ENCODE data around the gene NQO2.
"Not testable (repeated sequence)": the region's sequence is repeated elsewhere in the genome, so short reads cannot be mapped to it uniquely, and the experiment has no call there.

The NQO2 gene

DNA sequence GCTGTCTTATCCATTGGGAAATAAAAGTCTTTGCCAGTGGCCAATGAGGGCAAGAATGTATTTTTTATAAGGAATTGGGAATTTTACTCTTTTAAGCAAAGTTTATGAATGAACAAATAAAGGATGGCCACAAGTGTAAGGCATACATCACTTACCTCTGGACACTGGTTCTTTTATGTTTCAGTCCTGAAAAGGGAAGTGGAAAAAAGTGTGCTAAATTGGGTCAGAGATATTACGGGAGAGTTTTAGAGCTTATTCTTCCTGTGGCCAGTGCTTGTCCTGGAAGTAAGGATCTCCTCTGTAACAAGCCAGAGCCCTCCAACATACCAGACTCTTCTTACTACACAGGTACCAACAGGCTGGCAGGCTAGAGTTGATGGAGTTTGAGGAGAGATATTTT, 46.1 kb downstream of the NQO2 start:
- ATAC-seq, result no peak

DNA sequence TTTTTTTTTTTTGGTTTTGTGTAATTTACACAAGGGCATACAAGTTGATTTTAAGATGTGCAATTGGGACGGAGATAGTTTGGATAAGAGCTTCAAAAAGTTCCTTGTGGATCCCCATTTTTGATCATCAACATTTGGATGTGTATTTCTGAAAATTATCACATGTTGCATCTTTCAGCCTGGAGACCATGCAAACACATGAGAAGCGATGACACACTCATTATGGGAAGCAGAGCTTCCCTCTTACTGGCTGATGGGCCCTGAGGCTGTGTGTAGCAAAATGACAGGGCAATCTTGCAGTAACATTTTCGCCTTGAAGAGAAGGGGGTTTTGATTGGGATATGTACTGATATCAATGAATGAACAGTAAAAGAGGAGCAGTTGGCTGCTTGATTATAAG, 46.6 kb downstream of the NQO2 start:
- no peak for ATAC-seq

DNA sequence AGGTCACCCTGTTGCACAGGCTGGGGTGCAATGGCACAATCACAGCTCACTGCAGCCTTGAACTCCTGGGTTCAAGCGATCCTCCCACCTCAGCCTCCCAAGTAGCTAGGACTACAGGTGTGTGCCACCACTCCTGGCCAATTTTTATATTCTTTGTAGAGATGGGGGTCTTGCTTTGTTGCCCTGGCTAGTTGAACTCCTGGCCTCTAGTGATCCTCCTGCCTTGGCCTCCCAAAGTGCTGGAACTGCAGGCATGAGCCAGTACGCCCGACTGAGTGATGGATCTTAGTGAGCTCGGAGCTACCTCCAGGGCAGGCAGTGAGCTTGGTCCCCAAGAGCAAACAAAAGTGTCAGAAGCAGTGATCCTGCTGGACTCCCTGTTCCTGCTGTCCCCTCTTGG, 48.3 kb downstream of the NQO2 start:
- not testable (repeated sequence) for ATAC-seq

DNA sequence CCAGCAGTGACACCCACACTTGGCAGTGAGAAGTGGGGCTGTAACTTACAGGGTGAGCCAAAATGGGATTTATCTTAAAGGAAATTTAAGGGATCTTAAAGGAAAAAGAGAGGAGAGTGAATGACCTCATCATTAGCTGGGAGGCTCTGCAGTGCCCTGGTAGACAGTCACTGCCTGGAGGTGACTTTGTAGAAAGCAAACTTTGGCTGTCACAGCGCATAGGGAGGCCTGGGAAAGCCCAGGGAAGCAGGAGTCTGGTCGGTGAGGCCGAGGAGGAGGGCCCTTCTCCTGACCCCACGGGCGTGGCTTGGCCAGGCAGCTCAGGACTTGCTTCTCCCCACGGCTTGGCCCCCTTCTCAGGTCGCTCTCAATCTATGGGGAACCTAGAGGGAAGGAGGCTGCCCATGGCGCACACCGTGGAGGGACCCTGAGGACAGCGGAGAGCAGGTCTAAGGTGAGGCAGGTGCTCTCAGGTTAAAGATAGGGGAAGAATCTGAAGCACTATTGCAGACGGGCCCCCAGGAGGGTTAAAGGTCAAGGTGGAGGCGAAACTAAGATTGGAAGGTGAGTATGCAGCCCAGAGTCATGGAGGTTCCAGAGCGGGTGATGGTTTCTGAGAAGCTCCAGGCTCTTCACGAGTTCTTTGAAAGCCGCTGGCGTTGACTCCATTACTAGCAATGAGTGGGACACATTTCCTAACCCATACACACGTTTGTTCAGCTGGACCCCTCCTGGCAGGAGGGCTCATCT, 53.0 kb downstream of the NQO2 start:
- no peak for ATAC-seq

DNA sequence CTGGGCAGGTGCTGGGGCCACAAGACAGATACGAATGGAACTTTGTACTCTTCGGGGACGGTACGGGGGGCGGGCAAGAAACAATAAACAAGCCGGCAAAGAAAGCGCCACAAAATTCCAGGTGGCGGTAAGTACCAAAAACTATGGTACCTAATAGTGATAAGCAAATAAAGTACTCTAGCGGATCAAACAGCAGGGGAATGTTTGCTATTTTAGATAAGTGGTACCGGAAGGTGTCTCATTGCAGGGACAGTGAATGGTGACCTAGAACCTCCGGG, 53.5 kb downstream of the NQO2 start:
- ATAC-seq, result no peak

DNA sequence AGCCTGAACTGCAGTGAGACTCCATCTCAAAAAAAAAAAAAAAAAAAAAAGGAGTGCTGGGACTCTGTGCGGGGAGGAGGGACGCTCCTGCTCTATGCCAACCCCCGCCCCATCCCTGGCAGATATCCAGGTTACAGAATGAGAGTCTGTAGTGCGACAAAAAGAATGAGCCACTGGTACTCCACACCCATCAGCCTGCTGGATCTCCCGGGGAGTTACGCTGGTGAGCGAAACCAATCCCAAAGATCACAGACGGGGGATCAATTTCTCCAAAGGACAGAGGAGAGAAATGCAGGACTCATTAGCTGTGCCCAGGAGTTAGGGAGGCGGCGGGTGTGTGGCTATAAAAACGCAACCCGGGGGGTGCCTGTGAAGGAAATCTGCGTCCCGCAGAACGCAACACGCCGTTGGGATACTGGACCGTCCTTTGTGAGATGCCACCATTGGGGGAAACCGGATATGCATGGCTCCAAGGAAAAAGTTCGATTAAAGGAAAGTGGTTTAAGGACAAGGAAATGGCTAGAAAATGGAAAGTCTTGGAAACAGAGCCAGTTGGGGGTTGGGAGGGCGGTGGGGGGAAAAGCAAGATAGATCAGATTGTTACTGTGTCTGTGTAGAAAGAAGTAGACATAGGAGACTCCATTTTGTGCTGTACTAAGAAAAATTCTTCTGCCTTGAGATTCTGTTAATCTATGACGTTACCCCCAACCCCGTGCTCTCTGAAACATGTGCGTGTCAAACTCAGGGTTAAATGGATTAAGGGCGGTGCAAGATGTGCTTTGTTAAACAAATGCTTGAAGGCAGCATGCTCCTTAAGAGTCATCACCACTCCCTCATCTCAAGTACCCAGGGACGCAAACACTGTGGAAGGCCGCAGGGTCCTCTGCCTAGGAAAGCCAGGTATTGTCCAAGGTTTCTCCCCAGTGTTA, 54.8 kb downstream of the NQO2 start:
- ATAC-seq, result not testable (repeated sequence)

DNA sequence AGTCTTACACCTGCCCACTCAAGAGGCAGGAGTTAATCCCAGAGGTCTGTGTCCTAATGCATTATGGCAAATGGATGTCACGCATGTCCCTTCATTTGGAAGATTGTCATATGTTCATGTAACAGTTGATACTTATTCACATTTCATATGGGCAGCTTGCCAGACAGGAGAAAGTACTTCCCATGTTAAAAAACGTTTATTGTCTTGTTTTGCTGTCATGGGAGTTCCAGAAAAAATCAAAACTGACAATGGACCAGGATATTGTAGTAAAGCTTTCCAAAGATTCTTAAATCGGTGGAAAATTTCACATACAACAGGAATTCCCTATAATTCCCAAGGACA, 55.4 kb downstream of the NQO2 start:
- ATAC-seq, result not testable (repeated sequence)

DNA sequence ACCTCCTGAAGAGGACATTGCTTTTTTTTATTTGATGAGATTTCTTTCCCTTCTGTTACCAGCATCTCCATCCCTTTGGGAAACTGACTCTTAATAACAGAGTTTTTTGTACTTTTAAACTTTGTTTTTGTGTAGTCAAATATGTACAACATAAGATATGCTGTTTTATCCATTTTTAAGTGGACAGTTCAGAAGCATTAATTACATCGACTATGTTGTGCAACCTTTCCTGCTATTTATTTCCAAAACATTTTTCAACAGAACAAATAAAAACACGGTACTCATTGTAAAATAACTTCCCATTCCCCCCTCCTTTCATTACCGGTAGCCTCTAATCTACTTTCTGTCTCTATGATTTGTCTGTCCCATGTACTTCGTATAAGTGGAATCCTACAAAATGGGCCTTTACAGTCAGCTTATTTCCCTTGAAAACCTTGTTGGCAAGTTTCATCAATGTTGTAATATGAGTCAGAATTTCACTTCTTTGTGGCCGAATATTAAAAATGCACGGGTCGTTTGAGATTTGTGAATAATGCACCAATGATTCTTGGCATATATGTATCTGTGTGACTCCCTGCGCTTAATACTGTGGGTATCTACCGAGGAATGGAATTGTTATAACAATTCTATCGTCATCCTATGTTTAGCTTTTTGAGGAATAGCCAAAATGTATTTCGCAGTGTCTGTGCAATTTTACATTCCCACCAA, 57.5 kb downstream of the NQO2 start:
- no peak for ATAC-seq

DNA sequence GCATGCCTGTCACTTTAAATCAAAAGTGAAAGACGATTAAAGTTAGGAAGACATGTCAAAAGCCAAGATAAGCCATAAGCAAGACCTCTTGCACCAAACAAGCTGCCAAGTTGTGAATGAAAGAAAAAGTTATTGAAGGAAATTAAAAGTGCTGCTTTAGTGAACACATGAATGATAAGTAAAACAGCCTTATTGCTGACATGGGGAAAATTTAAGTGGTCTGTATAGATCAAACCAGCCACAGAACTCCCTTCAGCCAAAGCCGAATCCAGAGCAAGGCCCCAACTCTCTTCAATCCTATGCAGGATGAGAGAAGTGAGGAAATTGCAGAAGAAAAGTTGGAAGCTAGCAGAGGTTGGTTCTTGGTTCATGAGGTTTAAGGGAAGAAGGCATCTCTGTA, 59.3 kb downstream of the NQO2 start:
- no peak for ATAC-seq

DNA sequence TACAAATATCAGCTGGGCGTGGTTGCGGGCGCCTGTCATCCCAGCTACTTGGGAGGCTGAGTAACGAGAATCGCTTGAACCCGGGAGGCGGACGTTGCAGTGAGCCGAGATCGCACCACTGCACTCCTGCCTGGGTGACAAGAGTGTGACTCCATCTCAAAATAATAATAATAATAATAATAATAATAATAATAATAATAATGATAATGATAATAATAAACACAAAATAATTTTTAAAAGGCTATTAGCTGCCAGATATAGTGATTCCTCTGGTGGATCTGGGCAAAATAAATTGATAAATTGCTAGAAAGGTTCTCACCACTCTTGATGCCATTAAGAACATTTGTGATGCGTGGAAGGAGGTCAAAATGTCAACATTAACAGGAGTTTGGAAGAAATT, 60.4 kb downstream of the NQO2 start:
- not testable (repeated sequence) for ATAC-seq

DNA sequence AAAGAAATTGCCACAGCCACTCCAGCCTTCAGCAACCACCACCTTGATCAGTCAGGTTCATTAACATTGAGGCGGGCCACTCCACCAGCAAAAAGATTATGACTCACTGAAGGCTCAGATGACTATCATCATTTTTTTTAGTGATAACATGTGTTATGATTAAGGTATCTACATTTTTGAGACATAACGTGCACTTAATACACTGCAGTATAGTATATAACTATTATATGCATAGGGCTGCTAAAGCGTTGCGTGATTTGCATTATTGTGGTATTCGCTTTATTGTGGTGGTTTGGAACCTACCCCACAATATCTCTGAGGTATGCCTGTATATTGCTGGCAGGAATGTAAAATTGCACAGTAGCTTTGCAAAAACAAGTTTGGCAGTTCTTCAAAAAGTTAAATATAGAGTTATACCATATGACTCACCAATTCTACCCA, 61.8 kb downstream of the NQO2 start:
- ATAC-seq, result peak; percentile 41 to 47

DNA sequence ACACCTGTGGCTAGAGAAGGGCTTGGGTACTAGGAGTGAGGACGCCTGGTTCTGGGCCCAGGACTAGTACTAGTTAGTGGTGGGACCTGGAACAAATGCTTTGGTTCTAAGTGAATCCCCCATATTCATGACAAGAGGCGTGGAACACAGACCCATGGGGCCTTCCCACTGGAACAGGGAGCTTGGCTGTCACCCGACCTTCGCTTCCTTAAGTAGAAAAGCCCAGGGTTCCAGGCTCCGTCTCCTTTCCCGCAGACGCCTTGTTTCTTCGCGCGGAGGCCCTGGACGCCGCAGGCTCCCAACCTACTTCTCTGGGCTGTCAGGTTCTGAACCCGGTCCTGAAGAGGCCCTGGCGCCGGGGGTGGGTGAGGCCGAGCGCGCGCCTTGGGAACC, 63.6 kb downstream of the NQO2 start:
- not testable (repeated sequence) for ATAC-seq

DNA sequence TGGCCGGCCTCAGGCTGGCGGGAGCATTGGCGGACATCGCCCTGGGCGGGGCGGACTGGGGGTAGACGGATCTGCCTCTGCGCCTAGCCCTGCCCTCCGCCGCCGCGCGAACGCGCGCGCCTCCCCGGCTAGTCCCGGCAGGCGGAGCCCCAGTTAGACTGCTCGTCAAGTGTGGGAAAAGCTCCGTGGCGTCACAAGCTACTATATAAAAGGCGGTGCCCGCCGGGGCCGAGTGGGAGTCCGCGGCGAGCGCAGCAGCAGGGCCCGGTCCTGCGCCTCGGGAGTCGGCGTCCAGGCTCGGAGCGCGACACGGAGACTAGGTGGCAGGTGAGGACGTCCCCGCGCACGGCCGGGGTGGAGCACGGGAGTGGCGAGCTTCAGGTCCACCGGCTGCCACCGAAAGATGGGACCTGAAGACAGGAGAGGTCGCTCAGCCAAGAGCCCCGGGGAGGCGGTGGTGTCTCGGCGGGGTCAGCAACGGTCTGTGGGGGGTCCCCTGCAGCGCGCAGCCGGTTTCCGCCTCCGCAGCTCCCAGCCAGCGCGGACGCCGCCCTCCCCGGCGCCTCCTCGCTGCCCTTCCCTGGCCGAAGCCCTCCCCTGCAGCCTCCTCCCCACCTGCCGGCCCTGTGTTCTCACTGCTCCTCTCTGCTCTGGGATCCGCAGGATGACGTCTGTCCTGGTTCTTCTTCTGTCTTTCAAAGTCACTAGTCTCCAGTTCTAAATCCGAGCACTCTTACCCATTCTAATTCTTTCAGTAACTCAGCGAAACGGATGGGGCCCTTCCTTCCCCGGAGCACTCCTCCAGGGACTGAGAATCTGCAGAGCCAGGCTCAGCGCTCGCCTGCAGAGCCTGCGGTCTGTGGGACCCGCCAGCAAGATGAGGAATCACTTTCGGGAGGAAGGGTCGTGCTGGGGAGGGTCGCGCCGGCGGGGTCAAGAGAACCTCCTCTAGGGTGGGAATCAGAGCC, 64.3 kb downstream of the NQO2 start:
- ATAC-seq, result peak; percentile 82 to 84

DNA sequence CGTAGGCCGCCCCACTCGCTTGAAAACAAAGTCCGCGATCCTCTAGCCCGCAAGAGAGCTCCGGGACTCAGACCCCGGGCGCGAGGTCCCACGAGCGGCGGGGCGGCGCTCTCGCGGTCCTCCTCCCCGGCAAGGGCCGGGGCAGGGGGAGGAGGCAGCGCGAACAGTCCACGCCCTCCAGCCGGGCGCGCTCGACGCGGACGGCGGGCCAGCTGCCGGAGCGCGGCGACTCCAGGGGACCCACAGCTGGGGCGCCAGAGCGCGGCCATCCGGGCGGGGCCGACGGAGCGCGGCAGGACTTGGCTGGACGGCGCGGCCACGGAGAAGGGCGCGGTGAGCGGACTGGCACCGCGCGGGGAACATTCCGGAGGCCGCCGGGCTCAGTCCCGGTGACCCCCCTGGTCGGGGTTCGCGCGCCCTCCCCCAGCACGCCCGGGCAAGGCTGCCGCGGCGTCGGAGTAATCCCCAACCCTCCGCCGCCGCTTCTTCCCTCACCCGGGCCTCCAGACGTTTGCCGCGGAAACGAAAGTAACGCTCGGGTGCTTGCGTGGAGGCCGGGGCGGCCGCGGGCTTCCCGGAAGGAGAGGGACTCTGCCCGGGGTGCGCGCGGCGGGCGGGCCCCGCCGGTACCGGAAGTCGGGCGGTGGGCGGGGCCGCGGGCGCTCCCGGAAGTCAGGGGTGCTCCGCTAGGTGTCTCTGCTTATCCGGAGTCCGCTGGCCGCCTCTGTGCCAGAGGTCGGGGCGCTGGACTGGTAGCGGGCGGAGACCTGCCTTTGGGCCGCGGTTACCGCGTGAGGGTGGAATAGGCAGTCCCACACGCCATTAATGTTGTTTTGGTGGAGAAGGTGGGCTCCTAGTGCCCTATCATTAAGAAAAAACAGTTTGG, 68.9 kb downstream of the NQO2 start, which contains the start of gene RIPK1:
TSS of gene RIPK1 (plus strand) at position 166 of the 886 bp plus-strand sequence. CDS start 8,330 bp downstream, outside the sequence.
- ATAC-seq, result peak; percentile 80 to 83
